GM03348 (cell line): ENCODE results near the gene MAT2A.
"Not testable (repeated sequence)": the region's sequence is repeated elsewhere in the genome, so short reads cannot be mapped to it uniquely, and the experiment has no call there.

ENCODE experiments used
- DNase-seq: peaks from one replicate; pipeline ENCODE4 v3.0.0; 2012; ENCODE audit warnings: low spot score

The MAT2A gene

GRCh38 chr2:85547859-85548607, 9.1 kb downstream of the MAT2A start:
- no peak for DNase-seq

DNA sequence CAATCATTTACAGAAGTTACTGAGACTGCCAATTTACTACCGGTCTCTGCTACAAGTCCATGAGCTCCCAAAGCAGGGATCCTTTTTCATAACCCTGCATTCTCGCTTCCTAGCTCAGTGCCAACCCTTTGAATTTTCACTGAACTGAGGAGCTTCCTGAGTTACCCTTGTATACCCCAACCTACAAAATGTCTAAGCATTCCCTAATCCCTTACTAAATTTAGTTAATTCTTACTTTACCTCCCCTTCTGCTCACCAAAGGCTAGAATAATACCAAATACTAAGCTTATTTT, 9.6 kb downstream of the MAT2A start:
- no peak for DNase-seq

DNA sequence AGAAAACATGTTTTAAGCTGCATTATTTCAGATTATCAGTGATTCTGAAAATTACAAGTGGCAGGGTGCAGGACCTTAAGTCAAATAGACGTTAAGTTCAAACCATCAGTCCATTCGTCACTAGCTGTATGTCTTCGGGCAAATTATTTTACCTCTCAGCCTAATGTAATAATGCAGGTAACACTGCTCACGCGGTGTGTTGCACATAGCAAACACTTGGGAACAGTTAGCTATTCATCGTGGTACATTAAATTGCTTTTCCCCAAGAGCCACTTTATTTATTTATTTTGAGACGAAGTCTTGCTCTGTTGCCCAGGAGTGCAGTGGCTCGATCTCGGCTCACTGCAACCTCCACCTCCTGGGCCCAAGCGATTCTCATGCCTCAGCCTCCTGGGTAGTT, 10.1 kb downstream of the MAT2A start:
- no peak for DNase-seq

DNA sequence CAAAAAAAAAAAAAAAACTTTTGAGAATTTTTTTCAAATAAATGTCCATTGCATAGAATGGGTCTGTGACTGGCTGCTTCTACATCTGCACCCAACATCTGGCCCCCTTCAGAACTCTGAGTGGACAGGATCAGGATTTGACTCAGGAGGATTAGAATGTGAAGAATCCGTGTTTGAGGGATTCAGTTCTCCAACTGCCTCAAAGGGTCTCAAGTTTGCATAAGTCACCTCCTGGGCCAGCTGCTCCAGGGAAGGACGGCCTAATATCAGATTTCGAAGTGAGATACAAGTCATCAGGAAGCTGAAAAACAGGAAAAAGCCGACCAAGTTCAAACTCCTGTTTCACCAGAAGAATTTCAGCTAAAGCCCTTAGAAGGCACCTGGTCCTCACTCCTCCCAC, 10.9 kb downstream of the MAT2A start:
- peak; percentile 82 for DNase-seq

DNA sequence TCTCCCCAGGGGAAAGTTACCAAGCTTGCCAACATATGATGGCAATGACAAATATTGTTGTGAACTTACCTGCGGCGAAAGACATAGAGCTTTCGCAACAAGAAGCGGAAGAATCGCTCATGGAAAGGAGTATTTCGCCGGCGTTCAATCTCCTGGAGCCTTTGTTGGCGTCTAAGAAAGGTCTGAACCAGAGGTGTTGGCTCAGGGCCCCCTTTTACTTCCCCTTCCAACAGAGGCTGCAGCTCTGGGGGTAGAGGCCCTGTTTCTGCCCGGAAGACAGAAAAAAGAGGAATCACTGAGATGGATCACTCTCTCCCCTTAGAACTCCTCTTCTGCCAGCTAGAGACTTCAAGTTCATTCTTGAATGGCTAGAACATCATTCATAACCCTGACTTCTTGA, 11.5 kb downstream of the MAT2A start:
- no peak for DNase-seq

DNA sequence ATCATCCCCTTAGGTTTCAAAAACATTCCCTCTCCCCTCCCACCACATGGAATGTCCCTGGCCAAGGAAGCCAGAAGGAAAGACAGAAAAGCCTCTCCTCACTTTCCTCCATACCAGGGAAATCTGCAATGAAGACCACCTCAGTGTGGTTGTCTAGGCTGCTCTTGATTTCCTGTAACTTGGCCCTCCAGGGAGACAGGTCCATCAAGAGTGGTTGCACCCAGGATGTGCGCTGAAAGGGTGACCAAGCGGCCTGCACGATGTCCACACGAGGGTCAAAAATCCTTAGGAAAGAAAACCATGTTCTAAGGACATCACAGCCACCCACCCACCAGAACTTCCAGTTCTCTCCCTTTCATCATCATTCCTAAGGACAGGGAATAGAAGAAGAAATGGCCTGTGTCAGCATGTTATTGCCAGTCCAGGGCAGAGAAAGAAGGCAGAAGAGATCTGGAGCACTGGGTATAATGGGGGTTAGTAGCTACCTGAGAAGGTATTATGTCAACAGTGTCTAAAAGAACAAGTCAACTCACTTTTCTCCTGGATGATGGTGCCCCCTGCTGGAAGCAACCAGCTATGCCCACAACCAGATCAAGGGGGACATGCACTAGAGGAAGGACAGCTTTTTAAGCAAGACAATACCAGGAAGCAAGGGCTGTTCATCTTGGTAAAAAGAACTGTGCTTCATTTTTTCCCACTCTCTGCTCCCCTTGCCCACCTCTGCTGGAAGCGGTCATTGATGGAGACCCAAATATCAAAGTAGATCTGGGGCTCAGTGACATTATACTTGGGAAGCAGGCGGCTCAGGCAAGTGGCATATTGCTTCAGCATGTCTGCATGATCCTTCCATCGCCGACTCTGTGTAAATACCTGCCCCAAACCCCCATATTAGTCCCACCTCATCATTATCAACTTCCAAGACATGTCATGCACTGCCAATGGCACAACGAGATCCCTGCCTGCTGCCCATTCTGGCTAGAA, 13.0 kb downstream of the MAT2A start:
- peak; percentile 75 for DNase-seq

DNA sequence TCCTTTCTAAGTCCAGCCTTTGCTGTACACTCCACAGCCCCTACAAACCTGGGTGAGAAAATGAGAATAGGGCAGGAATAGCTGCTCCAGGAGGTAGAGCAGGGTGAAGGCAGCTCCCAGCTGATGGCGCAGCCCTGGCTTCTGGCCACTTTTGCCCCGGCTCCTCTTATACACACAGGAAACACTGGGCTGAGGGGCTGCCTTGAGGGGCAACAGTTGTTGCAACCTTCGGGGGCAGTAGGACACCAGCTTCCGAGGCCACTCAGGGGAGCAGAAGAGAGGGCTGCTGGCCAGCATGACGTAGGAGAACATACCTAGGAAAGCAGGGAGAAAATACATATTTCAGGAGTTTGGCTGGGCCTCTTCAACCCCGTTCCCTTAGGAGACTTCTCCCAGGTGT, 14.2 kb downstream of the MAT2A start:
- no peak for DNase-seq

DNA sequence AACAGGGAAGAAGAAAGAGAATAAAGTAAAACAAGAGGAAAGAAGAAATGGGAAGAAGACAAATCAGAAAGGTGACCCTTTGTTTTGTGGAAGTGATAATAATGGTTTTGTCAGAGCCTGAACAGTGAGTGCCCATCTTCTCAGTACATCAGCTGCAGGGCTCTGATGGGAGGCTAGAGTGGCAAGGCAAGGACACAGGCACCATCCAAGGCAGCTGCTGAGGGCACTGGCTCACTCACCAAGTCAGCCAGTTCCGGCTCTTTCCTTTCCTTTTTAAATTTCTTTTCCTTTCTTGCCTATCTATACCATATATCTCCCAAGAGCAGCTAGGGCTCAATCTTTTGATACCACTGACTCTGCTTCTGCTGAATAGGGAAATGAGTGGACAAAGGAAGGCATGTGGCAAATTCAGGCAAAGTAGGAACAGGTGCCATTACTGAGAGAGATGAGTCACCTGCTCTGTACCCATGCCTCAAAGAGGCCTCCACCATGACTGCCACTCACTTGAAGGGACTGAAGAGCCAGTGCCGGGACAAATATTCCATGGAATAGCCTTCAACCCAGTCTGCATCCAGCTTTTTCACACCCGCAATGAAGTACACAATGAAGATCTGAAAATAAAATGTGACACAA, 16.1 kb downstream of the MAT2A start:
- DNase-seq, result no peak

DNA sequence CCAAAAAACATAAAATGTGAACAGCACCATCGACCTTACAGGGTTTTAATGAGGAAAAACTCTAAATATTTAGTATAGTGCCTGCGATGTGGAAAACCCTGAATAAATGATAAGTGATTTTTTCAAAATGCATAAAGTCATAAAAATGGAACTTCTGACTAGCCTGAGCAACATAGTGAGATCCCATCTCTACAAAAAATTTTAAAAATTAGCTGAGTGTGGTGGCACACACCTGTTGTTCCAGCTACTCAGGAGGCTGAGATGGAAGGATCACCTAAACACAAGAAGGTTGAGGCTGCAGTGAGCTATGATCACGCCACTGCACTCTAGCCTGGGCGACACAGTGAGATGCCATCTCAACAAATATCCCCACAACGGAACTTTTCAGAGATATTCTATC, 18.2 kb downstream of the MAT2A start:
- DNase-seq, result no peak

DNA sequence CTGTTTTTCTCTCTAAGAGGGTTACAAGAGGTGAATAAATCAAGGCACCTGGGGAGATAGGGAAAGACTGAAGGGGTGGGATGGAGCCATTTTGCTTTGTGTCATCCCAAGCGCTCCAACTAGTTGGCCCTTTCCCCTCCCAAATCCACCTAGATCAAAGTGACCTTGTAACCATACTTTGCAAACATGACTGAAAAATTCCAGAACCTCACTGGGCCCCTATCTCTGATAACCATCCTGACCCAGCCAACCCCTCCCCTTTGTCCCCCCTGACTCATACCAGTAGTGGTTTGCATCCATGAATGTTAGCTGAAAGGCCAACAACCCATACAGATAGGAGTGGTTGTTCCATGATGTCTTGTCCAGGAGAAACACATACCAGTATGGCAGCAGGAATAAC, 19.2 kb downstream of the MAT2A start:
- DNase-seq, result no peak

DNA sequence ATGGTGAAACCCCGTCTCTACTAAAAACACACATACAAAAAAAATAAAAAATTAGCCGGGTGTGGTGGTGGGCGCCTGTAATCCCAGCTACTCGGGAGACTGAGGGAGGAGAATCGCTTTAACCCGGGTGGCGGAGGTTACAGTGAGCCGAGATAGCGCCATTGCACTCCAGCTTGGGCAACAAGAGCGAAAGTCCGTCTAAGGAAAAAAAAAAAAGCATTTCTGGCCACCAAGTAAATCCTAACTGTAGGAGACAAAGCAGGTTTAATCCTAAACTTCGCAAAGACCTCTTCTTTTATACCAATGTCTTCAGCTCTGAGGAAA, 21.4 kb downstream of the MAT2A start:
- not testable (repeated sequence) for DNase-seq

GRCh38 chr2:85560812-85561279, 21.9 kb downstream of the MAT2A start:
- DNase-seq, result peak; percentile 46

- peak; percentile 95 for DNase-seq
Observed at GRCh38 chr2:85561280-85562212, 22.6 kb downstream of the MAT2A start, which contains the start of gene GGCX. TSS of gene GGCX (minus strand) at chr2:85561493. CDS start at chr2:85561428, 65 bp downstream.

DNA sequence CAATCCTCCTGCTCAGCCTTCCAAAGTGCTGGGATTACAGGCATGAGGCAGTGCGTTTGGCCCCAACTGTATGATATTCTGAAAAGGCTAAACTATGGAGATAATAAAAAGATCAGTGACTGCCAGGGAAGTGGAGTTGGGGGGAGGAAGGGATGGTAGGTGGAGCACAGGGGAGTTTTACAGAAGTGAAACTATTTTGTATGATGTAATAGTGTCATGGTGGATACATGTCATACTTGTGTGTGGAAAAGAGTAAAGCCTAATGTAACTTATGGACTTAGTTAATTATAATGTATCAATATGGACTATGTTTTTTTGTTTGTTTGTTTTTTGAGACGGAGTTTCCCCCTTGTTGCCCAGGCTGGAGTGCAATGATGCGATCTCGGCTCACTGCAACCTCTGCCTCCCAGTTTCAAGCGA, 25.2 kb downstream of the MAT2A start:
- DNase-seq, result no peak

GRCh38 chr2:85566265-85566664, 27.3 kb downstream of the MAT2A start:
- DNase-seq, result no peak

GRCh38 chr2:85575739-85576138, 36.8 kb downstream of the MAT2A start:
- no peak for DNase-seq

DNA sequence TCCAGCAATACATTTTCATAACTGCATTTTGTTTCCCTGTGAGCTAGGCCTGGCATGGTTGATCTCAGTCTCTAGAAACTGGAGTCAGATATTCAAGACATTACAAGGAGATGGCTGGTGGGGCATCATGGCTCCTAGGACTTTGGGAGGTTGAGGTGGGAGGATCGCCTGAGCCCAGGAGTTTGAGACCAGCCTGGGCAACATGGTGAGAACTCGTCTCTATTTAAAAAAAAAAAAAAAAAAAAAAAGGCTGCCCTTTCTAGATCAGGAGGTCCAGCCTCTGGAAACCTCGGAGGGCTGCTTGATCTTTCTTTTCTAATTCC, 38.1 kb downstream of the MAT2A start:
- DNase-seq, result no peak

- no peak for DNase-seq
Observed at GRCh38 chr2:85577386-85578242, 38.6 kb downstream of the MAT2A start, which contains the start of gene VAMP8. TSS of gene VAMP8 (plus strand) at chr2:85577586. CDS start at chr2:85577647, 61 bp downstream.

DNA sequence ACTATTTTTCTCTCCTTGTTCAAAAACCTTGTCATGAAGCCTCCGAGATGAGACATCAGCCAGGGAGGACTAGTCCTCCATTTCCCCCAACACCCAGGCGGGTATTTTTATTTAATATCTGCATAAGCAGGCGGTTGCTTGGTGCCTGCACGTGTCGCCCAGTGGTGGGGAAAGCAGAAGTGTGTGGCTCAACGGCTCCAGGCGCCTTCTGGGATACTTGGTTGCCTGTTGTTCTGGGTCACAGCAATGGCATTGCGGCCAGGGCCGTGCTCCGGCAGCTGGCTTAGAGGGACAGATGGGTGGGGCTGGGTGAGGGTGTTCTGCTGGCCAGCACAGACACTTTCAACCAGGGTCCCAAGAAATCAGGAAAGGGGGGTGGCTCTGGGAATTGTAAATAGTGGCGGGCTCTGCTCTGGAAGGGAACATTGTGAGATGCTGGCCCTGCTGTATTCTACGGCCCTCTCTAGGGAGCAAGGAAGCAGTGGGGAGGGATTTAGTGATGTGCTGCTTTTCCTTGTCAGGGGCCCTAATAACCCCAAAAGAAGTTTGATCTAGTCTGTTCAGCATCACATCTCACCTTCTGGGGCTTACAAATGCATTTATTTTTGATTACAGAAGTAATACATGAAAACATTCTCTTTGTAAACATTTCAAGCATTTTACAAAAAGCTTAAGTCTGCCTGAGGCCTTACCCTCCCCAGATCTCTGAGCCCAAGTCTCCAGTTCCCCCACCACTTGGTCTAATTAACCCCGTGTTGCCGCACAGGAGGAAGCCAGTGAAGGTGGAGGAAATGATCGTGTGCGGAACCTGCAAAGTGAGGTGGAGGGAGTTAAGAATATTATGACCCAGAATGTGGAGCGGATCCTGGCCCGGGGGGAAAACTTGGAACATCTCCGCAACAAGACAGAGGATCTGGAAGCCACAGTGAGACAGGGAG, 39.5 kb downstream of the MAT2A start:
- no peak for DNase-seq
